Right lobe of liver (tissue), 6 donors: ENCODE results near the gene LACTBL1. TPM values are rescaled to one million over a fixed set of nuclear protein-coding genes. Genes with fewer than 3 reads are reported as not detected.

Source experiments
- ATAC-seq, 4 donors: fragments of 200-7000 bp; cut with Tn5 transposase; one replicate each; pipeline ENCODE4 v1.9.1; 2020; ENCODE audit warnings: mild to moderate bottlenecking in 4 of 4, moderate library complexity in 4 of 4
- DNase-seq, 3 donors: peaks; one replicate each; pipeline ENCODE4 v3.0.0-alpha.2; 2020
- H3K27ac ChIP-seq, 3 donors: fragments of 200-600 bp; one replicate each; pipeline ENCODE4 v1.8.0; 2022
- H3K27me3 ChIP-seq, 2 donors: fragments of 200-600 bp; one replicate each; pipeline ENCODE4 v1.8.0; 2022
- H3K36me3 ChIP-seq, 4 donors: fragments of 200-600 bp; sonication (generic) in 1 of 4; one replicate each; pipeline versions ENCODE4 v1.5.1 to v1.8.0; 2017 to 2022; ENCODE audit warnings: control low read depth in 1 of 4
- H3K4me1 ChIP-seq, 4 donors: fragments of 200-600 bp; sonication (generic) in 1 of 4; one replicate each; pipeline versions ENCODE4 v1.5.1 to v1.8.0; 2017 to 2022; ENCODE audit warnings: control low read depth in 1 of 4
- H3K4me3 ChIP-seq, 3 donors: fragments of 200-600 bp; one replicate each; pipeline ENCODE4 v1.8.0; 2022
- H3K9me3 ChIP-seq, 4 donors: fragments of 200-600 bp; sonication (generic) in 1 of 4; one replicate each; pipeline versions ENCODE4 v1.5.1 to v1.8.0; 2017 to 2022; ENCODE audit warnings: control low read depth in 1 of 4
- CTCF ChIP-seq, 4 donors: fragments of 200-600 bp in 3 of 4; fragments of 450-650 bp in 1 of 4; IDR thresholded peaks; one replicate each; pipeline versions ENCODE4 v1.5.1 to v1.8.0; 2016 to 2022; ENCODE audit warnings: antibody characterized with exemption in 4 of 4, mild to moderate bottlenecking in 2 of 4
- POLR2A ChIP-seq: fragments of 450-650 bp; IDR thresholded peaks from one replicate; pipeline ENCODE4 v1.6.1; 2017; ENCODE audit warnings: antibody characterized with exemption, mild to moderate bottlenecking
- WGBS: methylation state at CpG from one replicate; pipeline ENCODE4 v1.1.6; 2018; ENCODE audit warnings: low coverage, low lambda C conversion rate; ENCODE audit not compliant: insufficient coverage; ENCODE audit errors: missing lambda C conversion rate; 5-methylcytosine and 5-hydroxymethylcytosine counted together
- intact Hi-C, 2 donors: fragments of 100-400 bp; cut with DNase I; formaldehyde crosslinking; loops; one replicate each; pipeline versions ENCODE4 v1.11.2 to v1.14.1; 2022
- total RNA-seq, 6 experiments: library from RNA; depleted of rRNA in 2 of 6; stranded (reverse); fragments of >200 nt in 2 of 6; fragmentation: NEBNext Ultra II Directional in 3 of 6; extraction: Animal tissue kit (Norgen Biotek cat#: 25700) in 3 of 6; gene quantifications; one replicate each; pipeline versions ENCODE4 v1.1.0 to v1.2.4, GENCODE V29; 2016 to 2023
- donor health status: DM: no; HTN: yes; CAD: no.
- donor health status: DM: no; HTN: no; CAD: no.
- donor health status: DM: no; HTN: no; CAD: no.
- donor health status: DM: no; HTN: yes; CAD: no.
- donor health status: DM: no; HTN: yes; CAD: no.

The LACTBL1 gene
- total RNA-seq, 6 experiments from 2014 or later = not detected

GRCh38 chr1:22914156-22914555, 58.5 kb downstream of the LACTBL1 start:
- Histone ChIP-seq H3K27me3 (no peaks in the 10 kb centered on the region), H3K4me3 (no peak overlapping the region), H3K9me3 (no peaks in the 10 kb centered on the region), H3K4me1 (no peaks in the 10 kb centered on the region), H3K36me3 (no peaks in the 10 kb centered on the region), H3K27ac (no peak overlapping the region)
- DNase-seq (no peak), ATAC-seq (no peak)
- intact Hi-C loops = loop anchor here in 1 of 2 donors (10.0 kb wide), 1 partner anchor 319 kb away; no protein-coding TSS in a partner anchor
- WGBS = 77% methylated on average over 3 of the region's 10 CpGs
- TF ChIP-seq POLR2A = no peak
- TF ChIP-seq CTCF (IDR thresholded peaks at IDR 0.05) = no peak

- Histone ChIP-seq H3K27me3 (no peaks in the 10 kb centered on the region), H3K4me3 (no peak overlapping the region), H3K27ac (no peak overlapping the region), H3K9me3 (no peaks in the 10 kb centered on the region), H3K4me1 (no peaks in the 10 kb centered on the region), H3K36me3 (no peaks in the 10 kb centered on the region)
- intact Hi-C loops = loop anchor here in 1 of 2 donors (10.0 kb wide), 1 partner anchor 319 kb away; no protein-coding TSS in a partner anchor
- ATAC-seq = no peak
- TF ChIP-seq CTCF (IDR thresholded peaks at IDR 0.05) (no peak), POLR2A (no peak)
- WGBS = 59% methylated on average over 19 of the region's 24 CpGs
- no peak for DNase-seq
Observed at GRCh38 chr1:22913421-22914141, 59.1 kb downstream of the LACTBL1 start.

- no peak for DNase-seq
- ATAC-seq = no peak
- intact Hi-C loops = loop anchor here in 1 of 2 donors (10.0 kb wide), 1 partner anchor 318 kb away; no protein-coding TSS in a partner anchor
- WGBS = 81% methylated on average over 8 of the region's 16 CpGs
- Histone ChIP-seq H3K36me3 (no peaks in the 10 kb centered on the region), H3K4me3 (no peak overlapping the region), H3K27me3 (no peaks in the 10 kb centered on the region), H3K27ac (no peak overlapping the region), H3K9me3 (no peaks in the 10 kb centered on the region), H3K4me1 (no peaks in the 10 kb centered on the region)
- TF ChIP-seq POLR2A (no peak), CTCF (IDR thresholded peaks at IDR 0.05) (no peak)
Observed at GRCh38 chr1:22912311-22912710, 60.4 kb downstream of the LACTBL1 start.

- Histone ChIP-seq H3K27ac (no peak overlapping the region), H3K36me3 (no peaks in the 10 kb centered on the region), H3K9me3 (no peaks in the 10 kb centered on the region), H3K27me3 (no peaks in the 10 kb centered on the region), H3K4me1 (no peaks in the 10 kb centered on the region), H3K4me3 (no peak overlapping the region)
- no peak for ATAC-seq
- DNase-seq = no peak
- WGBS = 96% methylated on average over 3 of the region's 5 CpGs
- intact Hi-C loops = loop anchor here in 1 of 2 donors (10.0 kb wide), 1 partner anchor 316 kb away; no protein-coding TSS in a partner anchor
- TF ChIP-seq CTCF (IDR thresholded peaks at IDR 0.05) (no peak), POLR2A (no peak)
Observed at GRCh38 chr1:22910986-22911651, 61.5 kb downstream of the LACTBL1 start.
